GM18517 (cell line): Measurements from ENCODE around the gene MOCOS.

Experiments
- ATAC-seq: cut with Tn5 transposase; IDR thresholded peaks from one replicate; pipeline ENCODE4 v1.9.1; 2021; ENCODE audit warnings: mild to moderate bottlenecking, moderate library complexity; ENCODE audit not compliant: unreplicated experiment

Gene MOCOS

DNA sequence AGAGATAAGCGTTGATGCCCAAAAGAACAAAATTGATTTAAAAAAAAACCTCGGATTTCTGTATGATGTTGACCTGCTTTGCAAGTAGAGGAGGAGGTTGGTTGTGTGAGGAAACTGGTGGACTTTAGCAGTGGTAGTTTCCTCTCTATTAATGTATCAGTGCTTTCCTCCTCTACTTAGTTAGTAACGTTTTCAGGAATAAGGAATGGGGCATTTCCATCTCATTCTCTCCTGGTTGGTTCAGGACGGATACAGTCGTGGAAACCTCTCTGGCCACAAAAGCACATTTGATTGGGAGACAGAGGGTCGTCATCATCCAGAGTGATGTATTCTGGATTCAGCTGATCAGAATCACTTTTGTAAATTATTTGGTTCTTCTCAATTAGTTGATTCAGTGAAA is 111.7 kb downstream of the MOCOS start:
- no peak for ATAC-seq

- no peak for ATAC-seq
Measured at GRCh38 chr18:36300211-36300610, 112.9 kb downstream of the MOCOS start.

DNA sequence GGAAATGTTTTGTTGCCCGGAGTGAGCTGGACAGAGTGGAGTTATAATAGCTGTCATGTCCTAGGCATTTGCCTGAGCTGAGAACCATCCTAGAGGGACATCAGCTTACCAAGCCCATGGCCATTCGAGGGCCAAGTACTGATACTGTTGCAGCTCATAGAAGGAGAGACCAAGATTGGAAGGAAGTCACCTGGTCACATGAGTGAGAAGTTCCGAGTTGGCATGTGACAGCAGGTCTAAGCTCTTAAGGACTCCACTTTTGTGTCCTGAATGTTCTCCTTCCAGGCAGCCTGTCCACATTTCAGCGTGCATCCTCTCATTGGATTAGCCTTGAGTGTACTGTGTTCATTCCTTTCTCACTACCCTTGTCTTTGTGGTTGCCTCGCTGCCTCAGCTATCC is 114.6 kb downstream of the MOCOS start:
- ATAC-seq = no peak

GRCh38 chr18:36302676-36303075 is 115.4 kb downstream of the MOCOS start:
- no peak for ATAC-seq

DNA sequence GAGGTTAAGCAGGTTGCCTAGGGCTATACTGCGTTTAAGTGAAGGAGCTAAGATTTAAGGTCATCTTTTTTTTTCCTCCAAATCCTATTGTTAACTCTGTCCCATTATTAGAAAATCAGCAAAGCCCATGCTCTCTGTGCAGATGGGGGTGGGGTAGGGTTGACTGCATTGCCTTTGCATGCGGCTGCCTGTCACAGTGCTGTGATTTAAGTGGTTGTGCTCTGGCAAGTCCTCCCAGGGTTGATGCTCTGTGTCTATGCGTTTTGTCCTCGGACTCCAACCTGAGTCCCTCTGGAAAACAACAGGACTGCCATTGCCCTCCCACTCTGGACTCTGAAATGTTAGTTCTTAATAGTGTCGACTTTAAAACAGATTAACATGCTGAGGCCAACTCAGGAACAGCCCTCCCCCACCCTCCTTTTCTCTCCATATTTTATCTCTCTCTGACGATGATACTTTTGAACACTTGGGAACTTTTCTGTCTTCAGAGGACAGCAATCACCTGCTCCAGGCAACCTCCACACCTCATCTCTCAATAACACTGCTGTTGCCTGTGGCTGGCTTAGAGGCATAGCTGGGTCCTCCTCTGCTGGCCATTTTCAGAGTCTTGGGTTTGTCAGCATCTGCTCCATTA is 116.0 kb downstream of the MOCOS start:
- ATAC-seq = no peak

GRCh38 chr18:36304723-36305122 is 117.4 kb downstream of the MOCOS start:
- ATAC-seq = no peak

- ATAC-seq = no peak
Measured at GRCh38 chr18:36305375-36305774, 118.1 kb downstream of the MOCOS start.

DNA sequence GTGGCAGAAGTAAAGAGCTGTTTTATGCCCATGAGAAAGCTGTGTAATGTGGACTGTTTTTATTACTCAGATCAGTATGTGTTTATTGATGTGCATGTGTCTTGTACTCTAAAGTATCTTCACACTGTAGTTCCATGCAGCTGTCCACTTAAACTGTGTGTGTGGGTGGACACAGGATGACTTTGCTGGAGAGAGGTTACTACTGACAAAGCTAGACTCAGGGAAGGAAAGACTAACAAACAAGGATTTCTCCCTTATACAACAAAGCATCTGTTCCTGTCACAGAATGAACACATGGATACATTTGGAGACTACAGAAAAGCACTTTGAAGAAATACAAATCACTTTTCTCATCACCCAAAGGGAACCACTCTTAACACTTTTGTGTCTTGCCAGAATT is 120.2 kb downstream of the MOCOS start:
- ATAC-seq = no peak

DNA sequence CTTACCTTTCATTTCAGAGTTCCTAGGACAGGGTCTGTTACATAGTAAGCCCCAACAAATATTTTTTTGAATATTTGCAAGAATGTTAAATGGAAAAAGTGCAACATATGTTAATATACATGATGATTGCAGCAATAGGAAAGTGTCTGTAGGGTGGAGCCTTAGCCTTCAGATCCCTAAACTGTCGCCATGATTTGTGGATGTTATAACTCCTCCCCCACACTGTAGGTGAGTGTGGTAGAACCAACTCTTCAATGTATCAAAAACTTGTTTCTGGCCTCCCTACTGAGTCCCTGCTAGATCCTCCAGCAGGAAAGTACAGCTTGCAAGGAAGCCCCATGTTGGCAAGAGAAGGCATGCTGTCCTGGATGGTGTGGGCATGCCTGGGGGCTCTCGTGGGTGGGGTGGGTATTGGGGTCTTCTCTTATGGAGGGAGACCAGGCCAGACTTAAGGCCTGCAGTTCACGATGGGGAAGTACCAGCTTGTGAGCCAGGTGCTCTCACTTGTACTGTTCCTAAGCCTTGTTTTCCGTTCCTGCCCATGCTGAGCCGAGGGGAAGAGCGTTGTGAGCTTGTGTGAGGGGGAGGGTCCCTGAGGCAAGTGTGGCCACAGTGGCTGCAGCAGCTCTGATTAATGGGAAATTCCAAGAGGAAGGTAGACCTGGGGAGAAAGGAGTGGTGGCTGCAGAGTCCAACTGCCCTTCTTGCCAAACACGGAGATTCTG is 121.6 kb downstream of the MOCOS start:
- ATAC-seq = no peak

GRCh38 chr18:36309436-36310391 is 122.4 kb downstream of the MOCOS start:
- no peak for ATAC-seq

- no peak for ATAC-seq
Measured at GRCh38 chr18:36311026-36311570, 123.8 kb downstream of the MOCOS start.

DNA sequence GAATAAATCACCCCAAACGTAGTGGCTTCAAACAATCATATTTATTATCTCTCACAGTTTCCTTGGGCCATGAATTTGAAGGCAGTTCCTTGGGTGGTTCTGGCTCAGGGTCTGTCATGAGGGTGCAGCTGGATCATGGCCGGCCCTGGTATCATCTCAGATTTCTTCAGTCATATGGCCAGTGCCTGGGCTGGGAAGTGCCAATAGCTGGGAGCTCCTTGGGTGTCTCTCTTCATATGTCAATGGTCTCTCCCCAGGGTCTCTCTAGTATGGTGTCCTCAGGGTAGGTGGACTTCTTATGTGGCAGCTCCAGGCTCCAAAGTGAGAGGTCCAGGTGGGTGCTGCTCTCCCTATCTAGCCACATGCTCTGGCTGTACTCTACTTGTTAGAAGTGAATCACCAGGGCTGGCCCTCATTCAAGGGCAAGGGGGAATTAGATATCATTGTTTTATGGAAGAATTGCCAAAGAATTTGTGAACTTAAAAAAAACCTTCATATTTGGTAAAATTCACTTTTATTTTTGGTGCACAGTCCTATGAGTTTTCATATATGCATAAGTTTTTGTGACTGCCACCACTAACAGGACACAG is 125.6 kb downstream of the MOCOS start:
- no peak for ATAC-seq

- ATAC-seq = no peak
Measured at GRCh38 chr18:36314098-36314497, 126.8 kb downstream of the MOCOS start.

DNA sequence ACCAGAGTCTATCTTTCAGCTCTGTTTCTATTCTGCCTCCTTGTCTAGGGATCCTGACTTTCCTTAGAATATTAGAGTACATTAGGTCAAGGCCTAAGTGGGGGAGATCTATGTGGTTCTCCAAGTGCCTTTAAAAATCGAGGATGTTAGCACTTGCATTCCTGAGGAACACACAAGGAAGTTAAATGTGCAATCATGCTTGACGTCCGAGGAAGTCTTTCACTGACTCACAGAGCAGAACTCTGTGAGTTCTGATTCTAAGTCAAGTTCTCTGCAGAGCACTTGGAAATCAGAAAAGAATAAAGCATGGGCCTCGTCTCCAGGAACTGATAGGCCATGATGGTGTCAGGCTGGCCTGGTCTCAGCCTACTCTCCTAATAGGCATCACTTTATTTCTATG is 127.5 kb downstream of the MOCOS start:
- ATAC-seq = no peak

DNA sequence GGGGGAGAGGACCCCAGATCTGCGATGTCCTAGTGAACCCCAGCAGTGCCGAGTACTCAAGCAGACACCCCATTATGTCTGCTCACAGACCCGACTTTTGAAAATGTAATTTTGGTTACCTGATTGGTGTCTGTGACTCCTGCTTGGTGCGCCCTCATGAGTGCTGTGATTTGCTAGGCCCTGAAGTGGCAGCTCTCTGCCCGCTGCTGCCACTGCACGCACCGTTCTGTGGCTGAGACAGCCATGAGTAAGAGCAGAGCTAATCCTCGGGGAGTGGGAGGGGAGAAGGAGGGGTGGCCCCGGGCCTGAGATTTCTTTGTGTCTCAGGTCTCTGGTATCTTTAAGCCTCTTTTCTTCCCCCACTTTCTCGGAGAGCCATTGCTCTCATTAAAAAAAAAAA is 128.4 kb downstream of the MOCOS start:
- no peak for ATAC-seq

GRCh38 chr18:36316246-36316645 is 128.9 kb downstream of the MOCOS start:
- ATAC-seq = no peak
